ENCODE data around the gene C2CD3.

Gene C2CD3

GRCh38 chr11:74170694-74171629 is at the start of gene C2CD3, which contains the start of gene PPME1:
Gene C2CD3, minus strand, starts transcription at chr11:74171002. Its CDS starts 210 bp downstream, at chr11:74170792.
Gene PPME1, plus strand, starts transcription at chr11:74171289. Its CDS starts 133 bp downstream, at chr11:74171422.
- peak; percentile 100 for DNase-seq

- DNase-seq = no peak
Measured at GRCh38 chr11:74220376-74220775, 49.6 kb upstream of the C2CD3 start.

GRCh38 chr11:74212533-74212932 is 41.7 kb upstream of the C2CD3 start:
- DNase-seq = no peak

- DNase-seq = no peak
Measured at GRCh38 chr11:74208507-74208906, 37.7 kb upstream of the C2CD3 start.

GRCh38 chr11:74206746-74207145 is 35.9 kb upstream of the C2CD3 start:
- no peak for DNase-seq

GRCh38 chr11:74205181-74205580 is 34.4 kb upstream of the C2CD3 start:
- DNase-seq = peak; percentile 59

GRCh38 chr11:74204701-74205100 is 33.9 kb upstream of the C2CD3 start:
- DNase-seq = no peak

- DNase-seq = peak; percentile 57
Measured at GRCh38 chr11:74203966-74204365, 33.2 kb upstream of the C2CD3 start.

GRCh38 chr11:74196781-74197486 is 26.1 kb upstream of the C2CD3 start:
- no peak for DNase-seq

GRCh38 chr11:74195828-74196227 is 25.0 kb upstream of the C2CD3 start:
- no peak for DNase-seq

- peak; percentile 74 for DNase-seq
Measured at GRCh38 chr11:74185695-74186094, 14.9 kb upstream of the C2CD3 start.

GRCh38 chr11:74185285-74185684 is 14.5 kb upstream of the C2CD3 start:
- DNase-seq = no peak

- DNase-seq = no peak
Measured at GRCh38 chr11:74182635-74183034, 11.8 kb upstream of the C2CD3 start.

- DNase-seq = no peak
Measured at GRCh38 chr11:74179234-74180052, 8.6 kb upstream of the C2CD3 start.

- peak; percentile 78 for DNase-seq
Measured at GRCh38 chr11:74175920-74176319, 5.1 kb upstream of the C2CD3 start.

GRCh38 chr11:74171997-74172396 is 1.2 kb upstream of the C2CD3 start:
- DNase-seq = peak; percentile 87

- no peak for DNase-seq
Measured at GRCh38 chr11:74171630-74171968, 797 bp upstream of the C2CD3 start.

- DNase-seq = peak; percentile 65
Measured at GRCh38 chr11:74169738-74170458, 904 bp downstream of the C2CD3 start.

GRCh38 chr11:74168838-74169237 is 2.0 kb downstream of the C2CD3 start:
- DNase-seq = no peak

- DNase-seq = peak; percentile 61
Measured at GRCh38 chr11:74162681-74163467, 7.9 kb downstream of the C2CD3 start.

GRCh38 chr11:74159642-74160041 is 11.2 kb downstream of the C2CD3 start:
- DNase-seq = no peak

GRCh38 chr11:74157169-74157568 is 13.6 kb downstream of the C2CD3 start:
- no peak for DNase-seq

Data from OCI-M1 (cell line).